ENCODE measurements around the gene SBNO1. TPM values are rescaled to one million over a fixed set of nuclear protein-coding genes. Genes with fewer than 3 reads are reported as not detected.

SBNO1 gene
- total RNA-seq, 1 donor from 2014 or later = 42.3 TPM

DNA sequence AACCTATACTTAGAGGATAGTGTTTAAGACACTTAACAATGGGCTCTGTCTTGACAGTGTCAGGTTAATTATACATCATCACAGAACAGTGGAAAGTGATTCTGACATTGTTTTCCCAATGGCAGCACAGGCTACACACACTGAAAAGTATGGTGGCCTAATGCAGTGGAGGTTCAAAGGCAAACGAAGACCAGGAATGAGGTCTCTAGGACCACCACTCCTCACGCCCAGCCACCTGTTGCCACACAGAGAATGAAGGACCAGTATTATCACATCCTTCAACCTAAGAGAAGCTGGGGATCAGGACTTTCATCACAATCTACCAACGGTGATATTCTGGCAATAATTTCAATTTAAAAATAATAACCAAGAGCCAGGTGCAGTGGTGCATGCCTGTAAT is 58.4 kb downstream of the SBNO1 start:
- TF ChIP-seq, protein P1, sequence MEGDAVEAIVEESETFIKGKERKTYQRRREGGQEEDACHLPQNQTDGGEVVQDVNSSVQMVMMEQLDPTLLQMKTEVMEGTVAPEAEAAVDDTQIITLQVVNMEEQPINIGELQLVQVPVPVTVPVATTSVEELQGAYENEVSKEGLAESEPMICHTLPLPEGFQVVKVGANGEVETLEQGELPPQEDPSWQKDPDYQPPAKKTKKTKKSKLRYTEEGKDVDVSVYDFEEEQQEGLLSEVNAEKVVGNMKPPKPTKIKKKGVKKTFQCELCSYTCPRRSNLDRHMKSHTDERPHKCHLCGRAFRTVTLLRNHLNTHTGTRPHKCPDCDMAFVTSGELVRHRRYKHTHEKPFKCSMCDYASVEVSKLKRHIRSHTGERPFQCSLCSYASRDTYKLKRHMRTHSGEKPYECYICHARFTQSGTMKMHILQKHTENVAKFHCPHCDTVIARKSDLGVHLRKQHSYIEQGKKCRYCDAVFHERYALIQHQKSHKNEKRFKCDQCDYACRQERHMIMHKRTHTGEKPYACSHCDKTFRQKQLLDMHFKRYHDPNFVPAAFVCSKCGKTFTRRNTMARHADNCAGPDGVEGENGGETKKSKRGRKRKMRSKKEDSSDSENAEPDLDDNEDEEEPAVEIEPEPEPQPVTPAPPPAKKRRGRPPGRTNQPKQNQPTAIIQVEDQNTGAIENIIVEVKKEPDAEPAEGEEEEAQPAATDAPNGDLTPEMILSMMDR (conservative IDR thresholded peaks at IDR 0.05) = no peak
- Mint-ChIP-seq H3K36me3 (peaks cover 39% of the 10 kb centered on the region), H3K4me3 (no peak overlapping the region), H3K9me3 (no peaks in the 10 kb centered on the region), H3K27ac (no peak overlapping the region), H3K4me1 (ENCODE audit: unreplicated experiment) (no peaks in the 10 kb centered on the region), H3K27me3 (no peaks in the 10 kb centered on the region)
- no peak for DNase-seq (ENCODE audit: extremely low spot score, unreplicated experiment)

DNA sequence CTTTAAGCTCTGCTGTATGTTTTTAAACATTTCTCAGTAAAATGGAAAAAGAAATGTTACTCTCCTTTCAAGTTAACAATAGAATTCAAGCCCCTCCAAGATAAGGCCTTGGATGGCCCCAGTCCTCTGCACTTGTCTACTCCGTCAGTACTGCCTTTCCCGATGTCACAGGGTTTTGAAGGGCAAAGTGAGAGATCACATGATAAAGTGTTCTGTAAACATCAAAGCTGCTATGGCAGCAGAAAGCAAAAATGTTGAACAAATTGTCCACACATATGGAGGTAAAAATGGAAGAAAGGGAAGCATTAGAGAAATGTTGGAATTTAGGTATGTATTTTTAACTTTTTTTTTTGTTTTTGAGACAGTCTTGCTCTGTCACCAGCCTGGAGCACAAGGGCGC is 59.5 kb downstream of the SBNO1 start:
- TF ChIP-seq, protein P1 (conservative IDR thresholded peaks at IDR 0.05) = no peak
- Mint-ChIP-seq H3K27me3 (no peaks in the 10 kb centered on the region), H3K9me3 (no peaks in the 10 kb centered on the region), H3K27ac (no peak overlapping the region), H3K4me3 (no peak overlapping the region), H3K4me1 (ENCODE audit: unreplicated experiment) (no peaks in the 10 kb centered on the region), H3K36me3 (peaks cover 37% of the 10 kb centered on the region)
- no peak for DNase-seq (ENCODE audit: extremely low spot score, unreplicated experiment)

DNA sequence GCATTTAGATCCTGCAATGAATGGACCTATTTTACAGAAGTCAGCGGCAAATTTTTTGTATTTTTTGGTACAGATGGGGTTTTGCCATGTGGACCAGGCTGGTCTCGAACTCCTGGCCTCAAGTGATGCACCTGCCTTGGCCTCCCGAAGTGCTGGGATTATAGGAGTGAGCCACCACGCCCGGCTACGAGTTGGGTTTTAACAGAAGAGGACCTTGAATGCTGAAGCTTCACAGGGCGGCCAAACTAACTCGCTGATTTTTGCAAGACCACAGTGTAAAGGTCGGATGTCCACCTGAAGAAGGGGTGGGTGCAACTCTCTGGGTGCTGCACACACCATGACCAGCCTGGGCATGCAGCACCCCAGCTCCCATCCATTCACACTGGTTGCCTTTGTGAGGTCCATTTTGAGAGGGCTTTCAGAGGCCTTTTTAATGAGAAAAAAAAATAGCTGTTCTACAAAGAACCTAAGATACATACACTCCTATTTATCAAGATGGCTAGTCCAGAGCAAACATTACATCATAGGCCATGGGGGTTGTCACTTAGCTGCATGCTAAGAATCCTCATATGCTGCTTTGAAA is 71.4 kb downstream of the SBNO1 start:
- peaks cover 20% of the 10 kb centered on the region for H3K36me3 Mint-ChIP-seq
- DNase-seq (ENCODE audit: extremely low spot score, unreplicated experiment) = no peak
- no peaks in the 10 kb centered on the region for H3K4me1 Mint-ChIP-seq (ENCODE audit: unreplicated experiment)
- no peak overlapping the region for H3K4me3 Mint-ChIP-seq
- H3K27me3 Mint-ChIP-seq = no peaks in the 10 kb centered on the region
- H3K27ac Mint-ChIP-seq = no peak overlapping the region
- TF ChIP-seq, protein P1 (conservative IDR thresholded peaks at IDR 0.05) = no peak
- no peaks in the 10 kb centered on the region for H3K9me3 Mint-ChIP-seq

DNA sequence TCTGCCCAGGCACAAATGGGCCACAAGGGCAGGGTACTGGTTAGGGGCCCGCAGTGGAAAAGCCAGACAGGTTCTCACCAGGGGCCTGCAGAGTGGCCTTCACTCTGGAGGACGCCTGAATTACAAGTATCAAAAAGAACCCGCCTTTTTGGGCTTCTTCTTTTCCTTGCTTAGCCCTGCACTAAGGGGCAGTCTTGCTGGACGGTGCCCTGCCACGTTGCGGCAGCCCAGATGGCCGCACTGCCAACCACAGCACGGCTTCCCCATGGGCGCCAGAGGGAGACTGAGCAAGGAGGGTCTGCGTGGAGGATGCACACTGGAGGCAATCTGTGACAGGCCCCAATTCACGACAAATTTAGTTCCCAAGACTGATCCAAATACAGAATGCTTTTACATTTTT is 74.7 kb downstream of the SBNO1 start:
- Mint-ChIP-seq H3K27me3 (no peaks in the 10 kb centered on the region), H3K36me3 (peaks cover 7% of the 10 kb centered on the region), H3K4me1 (ENCODE audit: unreplicated experiment) (no peaks in the 10 kb centered on the region), H3K9me3 (no peaks in the 10 kb centered on the region), H3K4me3 (no peak overlapping the region), H3K27ac (no peak overlapping the region)
- TF ChIP-seq, protein P1 (conservative IDR thresholded peaks at IDR 0.05) = no peak
- no peak for DNase-seq (ENCODE audit: extremely low spot score, unreplicated experiment)

DNA sequence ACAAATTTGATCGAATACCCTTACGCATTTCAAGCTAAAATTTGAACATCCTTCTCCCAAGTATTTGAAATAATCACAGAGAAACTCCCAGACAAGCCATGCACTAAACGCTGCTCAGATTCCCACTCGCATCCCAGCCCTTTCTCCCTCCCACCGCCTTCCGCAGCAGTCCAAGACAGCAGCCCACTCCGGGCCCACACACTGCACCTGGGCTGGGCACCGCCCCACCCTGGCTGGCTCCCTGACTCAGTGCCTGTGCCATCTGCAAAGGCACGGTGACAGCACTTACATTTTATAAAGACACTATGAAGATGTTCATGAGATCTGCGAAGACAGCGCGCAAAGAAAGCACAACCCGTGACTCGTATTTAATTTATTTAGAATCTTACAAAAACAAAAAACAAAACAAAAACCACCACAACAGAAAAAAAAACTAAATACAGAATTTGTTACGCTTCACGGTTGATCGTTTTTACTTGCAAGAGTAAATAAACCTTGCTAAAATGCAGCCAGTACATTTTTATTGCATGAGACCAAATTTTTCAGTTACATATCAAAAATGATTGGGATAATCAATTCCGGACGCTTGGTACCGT is 75.8 kb downstream of the SBNO1 start:
- TF ChIP-seq, protein P1 (conservative IDR thresholded peaks at IDR 0.05) = no peak
- Mint-ChIP-seq H3K27me3 (no peaks in the 10 kb centered on the region), H3K4me1 (ENCODE audit: unreplicated experiment) (no peaks in the 10 kb centered on the region), H3K36me3 (no peaks in the 10 kb centered on the region), H3K9me3 (no peaks in the 10 kb centered on the region), H3K4me3 (no peak overlapping the region), H3K27ac (peak overlapping the region; percentile 9)
- no peak for DNase-seq (ENCODE audit: extremely low spot score, unreplicated experiment)

Measured in type B pancreatic cell (in vitro differentiated cells).